ENCODE measurements around the gene TPI1. TPM values are rescaled to one million over a fixed set of nuclear protein-coding genes. Genes with fewer than 3 reads are reported as not detected.
"Not testable (repeated sequence)": the region's sequence is repeated elsewhere in the genome, so short reads cannot be mapped to it uniquely, and the experiment has no call there.

TPI1 gene
- total and polyA plus RNA-seq, 4 donors = 190 to 547 (median 396) TPM

DNA sequence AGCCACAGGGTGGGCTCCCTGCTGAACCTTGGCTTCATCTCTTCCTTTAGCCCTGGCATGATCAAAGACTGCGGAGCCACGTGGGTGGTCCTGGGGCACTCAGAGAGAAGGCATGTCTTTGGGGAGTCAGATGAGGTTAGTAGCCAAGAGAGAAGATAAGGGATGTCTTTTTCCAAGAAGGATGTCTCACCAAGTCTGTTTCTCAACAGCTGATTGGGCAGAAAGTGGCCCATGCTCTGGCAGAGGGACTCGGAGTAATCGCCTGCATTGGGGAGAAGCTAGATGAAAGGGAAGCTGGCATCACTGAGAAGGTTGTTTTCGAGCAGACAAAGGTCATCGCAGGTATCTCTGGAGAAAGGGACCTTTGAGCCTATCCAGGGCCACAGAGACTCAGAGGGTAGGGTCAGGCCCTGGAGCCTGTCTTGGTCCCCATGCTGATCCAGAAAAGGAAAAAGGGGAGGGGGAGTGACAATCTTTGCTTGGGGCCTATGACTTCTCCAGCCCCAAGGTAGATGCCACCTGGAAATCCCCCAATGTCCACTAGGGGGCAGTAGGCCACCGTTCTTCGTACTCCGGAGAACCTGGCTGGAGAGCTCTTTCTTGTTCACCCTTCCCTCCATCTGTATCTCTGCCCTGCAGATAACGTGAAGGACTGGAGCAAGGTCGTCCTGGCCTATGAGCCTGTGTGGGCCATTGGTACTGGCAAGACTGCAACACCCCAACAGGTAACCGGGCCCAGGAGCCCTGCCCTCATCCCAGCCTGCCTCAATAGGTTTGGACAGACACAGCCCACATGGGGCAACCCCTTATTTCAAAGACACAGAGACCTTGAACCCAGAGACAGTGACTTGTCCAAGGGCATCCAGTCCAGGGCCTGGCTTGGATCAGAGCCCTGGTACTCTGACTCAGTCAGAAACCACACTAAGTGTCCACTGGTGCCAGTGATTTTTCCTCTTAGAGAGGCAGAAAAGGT, 2.0 kb downstream of the TPI1 start:
- H3K9ac ChIP-seq (ENCODE audit: low read depth in 1 of 2, low read length in 2 of 2) = peak overlapping the region in 1 of 2 donors; percentile 81
- peak overlapping the region in 2 of 3 donors; percentile 91 to 95 for H3K4me3 ChIP-seq (ENCODE audit: low read depth in 1 of 3, low read length in 3 of 3)
- peaks cover 4 to 25% (median 11%) of the 10 kb centered on the region in 4 donors for H3K36me3 ChIP-seq (ENCODE audit: control insufficient read depth in 4 of 4, insufficient read depth in 3 of 4, low read depth in 1 of 4, low read length in 3 of 4)

GRCh38 chr12:6870304-6870703, 3.0 kb downstream of the TPI1 start:
- Histone ChIP-seq H3K4me1 (ENCODE audit: control insufficient read depth in 4 of 4, insufficient read depth in 4 of 4, low read length in 3 of 4) (peaks cover 3 to 54% (median 43%) of the 10 kb centered on the region in 4 donors), H3K36me3 (ENCODE audit: control insufficient read depth in 4 of 4, insufficient read depth in 3 of 4, low read depth in 1 of 4, low read length in 3 of 4) (peaks cover 4 to 18% (median 9%) of the 10 kb centered on the region in 4 donors)
- not testable (repeated sequence) for H3K4me3 ChIP-seq (ENCODE audit: low read depth in 1 of 3, low read length in 3 of 3); H3K27ac ChIP-seq (ENCODE audit: low read depth in 1 of 2, low read length in 2 of 2); H3K9me3 ChIP-seq (ENCODE audit: control insufficient read depth in 4 of 4, low read length in 3 of 4); DNase-seq (ENCODE audit: low spot score); H3K9ac ChIP-seq (ENCODE audit: low read depth in 1 of 2, low read length in 2 of 2); H3K27me3 ChIP-seq (ENCODE audit: control insufficient read depth in 4 of 4, insufficient read depth in 4 of 4, low read length in 3 of 4)
- WGBS = 53% methylated on average over 4 of the region's 4 CpGs

More for the DNA sequence above, 2.0 kb downstream of the TPI1 start:
- peak overlapping the region in 1 of 2 donors; percentile 99 for H3K27ac ChIP-seq (ENCODE audit: low read depth in 1 of 2, low read length in 2 of 2)
- DNase-seq (ENCODE audit: low spot score) = peak; percentile 89
- H3K9me3 ChIP-seq (ENCODE audit: control insufficient read depth in 4 of 4, low read length in 3 of 4) = no peaks in the 10 kb centered on the region
- peak; percentile 82 to 86 for TF ChIP-seq RAD21 (IDR thresholded peaks at IDR 0.05)
- TF ChIP-seq, protein P1, sequence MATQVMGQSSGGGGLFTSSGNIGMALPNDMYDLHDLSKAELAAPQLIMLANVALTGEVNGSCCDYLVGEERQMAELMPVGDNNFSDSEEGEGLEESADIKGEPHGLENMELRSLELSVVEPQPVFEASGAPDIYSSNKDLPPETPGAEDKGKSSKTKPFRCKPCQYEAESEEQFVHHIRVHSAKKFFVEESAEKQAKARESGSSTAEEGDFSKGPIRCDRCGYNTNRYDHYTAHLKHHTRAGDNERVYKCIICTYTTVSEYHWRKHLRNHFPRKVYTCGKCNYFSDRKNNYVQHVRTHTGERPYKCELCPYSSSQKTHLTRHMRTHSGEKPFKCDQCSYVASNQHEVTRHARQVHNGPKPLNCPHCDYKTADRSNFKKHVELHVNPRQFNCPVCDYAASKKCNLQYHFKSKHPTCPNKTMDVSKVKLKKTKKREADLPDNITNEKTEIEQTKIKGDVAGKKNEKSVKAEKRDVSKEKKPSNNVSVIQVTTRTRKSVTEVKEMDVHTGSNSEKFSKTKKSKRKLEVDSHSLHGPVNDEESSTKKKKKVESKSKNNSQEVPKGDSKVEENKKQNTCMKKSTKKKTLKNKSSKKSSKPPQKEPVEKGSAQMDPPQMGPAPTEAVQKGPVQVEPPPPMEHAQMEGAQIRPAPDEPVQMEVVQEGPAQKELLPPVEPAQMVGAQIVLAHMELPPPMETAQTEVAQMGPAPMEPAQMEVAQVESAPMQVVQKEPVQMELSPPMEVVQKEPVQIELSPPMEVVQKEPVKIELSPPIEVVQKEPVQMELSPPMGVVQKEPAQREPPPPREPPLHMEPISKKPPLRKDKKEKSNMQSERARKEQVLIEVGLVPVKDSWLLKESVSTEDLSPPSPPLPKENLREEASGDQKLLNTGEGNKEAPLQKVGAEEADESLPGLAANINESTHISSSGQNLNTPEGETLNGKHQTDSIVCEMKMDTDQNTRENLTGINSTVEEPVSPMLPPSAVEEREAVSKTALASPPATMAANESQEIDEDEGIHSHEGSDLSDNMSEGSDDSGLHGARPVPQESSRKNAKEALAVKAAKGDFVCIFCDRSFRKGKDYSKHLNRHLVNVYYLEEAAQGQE (IDR thresholded peaks at IDR 0.05) = no peak
- TF ChIP-seq, protein P2, sequence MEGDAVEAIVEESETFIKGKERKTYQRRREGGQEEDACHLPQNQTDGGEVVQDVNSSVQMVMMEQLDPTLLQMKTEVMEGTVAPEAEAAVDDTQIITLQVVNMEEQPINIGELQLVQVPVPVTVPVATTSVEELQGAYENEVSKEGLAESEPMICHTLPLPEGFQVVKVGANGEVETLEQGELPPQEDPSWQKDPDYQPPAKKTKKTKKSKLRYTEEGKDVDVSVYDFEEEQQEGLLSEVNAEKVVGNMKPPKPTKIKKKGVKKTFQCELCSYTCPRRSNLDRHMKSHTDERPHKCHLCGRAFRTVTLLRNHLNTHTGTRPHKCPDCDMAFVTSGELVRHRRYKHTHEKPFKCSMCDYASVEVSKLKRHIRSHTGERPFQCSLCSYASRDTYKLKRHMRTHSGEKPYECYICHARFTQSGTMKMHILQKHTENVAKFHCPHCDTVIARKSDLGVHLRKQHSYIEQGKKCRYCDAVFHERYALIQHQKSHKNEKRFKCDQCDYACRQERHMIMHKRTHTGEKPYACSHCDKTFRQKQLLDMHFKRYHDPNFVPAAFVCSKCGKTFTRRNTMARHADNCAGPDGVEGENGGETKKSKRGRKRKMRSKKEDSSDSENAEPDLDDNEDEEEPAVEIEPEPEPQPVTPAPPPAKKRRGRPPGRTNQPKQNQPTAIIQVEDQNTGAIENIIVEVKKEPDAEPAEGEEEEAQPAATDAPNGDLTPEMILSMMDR (IDR thresholded peaks at IDR 0.05; ENCODE audit: low read depth, low read length, missing input control) = peak; percentile 81
- 23% methylated on average over 12 of the region's 12 CpGs for WGBS
- H3K27me3 ChIP-seq (ENCODE audit: control insufficient read depth in 4 of 4, insufficient read depth in 4 of 4, low read length in 3 of 4) = no peaks in the 10 kb centered on the region
- H3K4me1 ChIP-seq (ENCODE audit: control insufficient read depth in 4 of 4, insufficient read depth in 4 of 4, low read length in 3 of 4) = peaks cover 3 to 54% (median 43%) of the 10 kb centered on the region in 4 donors

- H3K36me3 ChIP-seq (ENCODE audit: control insufficient read depth in 4 of 4, insufficient read depth in 3 of 4, low read depth in 1 of 4, low read length in 3 of 4) = peaks cover 4 to 12% (median 7%) of the 10 kb centered on the region in 4 donors
- H3K4me3 ChIP-seq (ENCODE audit: low read depth in 1 of 3, low read length in 3 of 3) = no peak overlapping the region
- peak overlapping the region in 1 of 2 donors; percentile 6 for H3K9ac ChIP-seq (ENCODE audit: low read depth in 1 of 2, low read length in 2 of 2)
- TF ChIP-seq EGR1 (IDR thresholded peaks at IDR 0.05; ENCODE audit: low read depth in 2 of 2) (no peak), FOXA1 (IDR thresholded peaks at IDR 0.05) (no peak)
- TF ChIP-seq, protein P1 (IDR thresholded peaks at IDR 0.05) = no peak
- no peaks in the 10 kb centered on the region for H3K27me3 ChIP-seq (ENCODE audit: control insufficient read depth in 4 of 4, insufficient read depth in 4 of 4, low read length in 3 of 4)
- peak; percentile 58 for DNase-seq (ENCODE audit: low spot score)
- H3K4me1 ChIP-seq (ENCODE audit: control insufficient read depth in 4 of 4, insufficient read depth in 4 of 4, low read length in 3 of 4) = peaks cover 3 to 54% (median 42%) of the 10 kb centered on the region in 4 donors
- H3K27ac ChIP-seq (ENCODE audit: low read depth in 1 of 2, low read length in 2 of 2) = no peak overlapping the region
- 77% methylated on average over 12 of the region's 12 CpGs for WGBS
- H3K9me3 ChIP-seq (ENCODE audit: control insufficient read depth in 4 of 4, low read length in 3 of 4) = no peaks in the 10 kb centered on the region
Observed at GRCh38 chr12:6871052-6871957, 4.0 kb downstream of the TPI1 start.

Measured in liver (tissue), 9 donors.